Colonic mucosa (tissue), 4 donors: Measurements from ENCODE around the gene ADGRE3. TPM values are rescaled to one million over a fixed set of nuclear protein-coding genes. Genes with fewer than 3 reads are reported as not detected.

Experiments
- DNase-seq: peaks from one replicate; pipeline ENCODE4 v3.0.0-alpha.2; 2020
- H3K27ac ChIP-seq: fragments of 200-600 bp; one replicate; pipeline ENCODE4 v1.8.0; 2021
- H3K27me3 ChIP-seq: fragments of 200-600 bp; one replicate; pipeline ENCODE4 v1.8.0; 2021
- H3K36me3 ChIP-seq: fragments of 200-600 bp; one replicate; pipeline ENCODE4 v1.8.0; 2021
- H3K4me1 ChIP-seq: fragments of 200-600 bp; one replicate; pipeline ENCODE4 v1.8.0; 2021; ENCODE audit warnings: mild to moderate bottlenecking
- H3K4me3 ChIP-seq: fragments of 200-600 bp; one replicate; pipeline ENCODE4 v1.8.0; 2021
- H3K9ac ChIP-seq, 2 donors: one replicate each; pipeline ENCODE4 v1.7.0; 2013; ENCODE audit warnings: control low read depth in 2 of 2, low read depth in 2 of 2, low read length in 2 of 2
- H3K9me3 ChIP-seq: fragments of 200-600 bp; one replicate; pipeline ENCODE4 v1.8.0; 2021
- CTCF ChIP-seq: fragments of 200-600 bp; IDR thresholded peaks from one replicate; pipeline ENCODE4 v1.8.0; 2022; ENCODE audit warnings: antibody characterized with exemption, mild to moderate bottlenecking
- intact Hi-C: fragments of 100-400 bp; cut with DNase I; formaldehyde crosslinking; loops from one replicate; pipeline ENCODE4 v1.14.1; 2022
- total RNA-seq, 2 donors: library from RNA; stranded (reverse); fragmentation: NEBNext Ultra II Directional in 1 of 2; extraction: Animal tissue kit (Norgen Biotek cat#: 25700) in 1 of 2; gene quantifications; one replicate each; pipeline ENCODE4 v1.2.1, GENCODE V29; 2021
- donor health status: healthy.
- donor health status: DM: no; HTN: no; CAD: no.
- donor health status: DM: no; HTN: no; CAD: no.

ADGRE3 gene
- total RNA-seq, 2 donors from 2014 or later, result 1.2 TPM; not detected in 1

GRCh38 chr19:14694641-14695266 lies 20.1 kb upstream of the ADGRE3 start:
- Histone ChIP-seq H3K9me3 (no peaks in the 10 kb centered on the region), H3K4me1 (no peaks in the 10 kb centered on the region), H3K27ac (no peak overlapping the region), H3K36me3 (peaks cover 6% of the 10 kb centered on the region), H3K4me3 (no peak overlapping the region), H3K27me3 (no peaks in the 10 kb centered on the region), H3K9ac (no peak overlapping the region)
- no peak for TF ChIP-seq CTCF
- intact Hi-C loops, result no loop called here
- DNase-seq, result no peak

GRCh38 chr19:14689598-14690503 lies 15.2 kb upstream of the ADGRE3 start, which contains the start of gene ZNF333:
ZNF333 (plus strand) TSS chr19:14690048; CDS start chr19:14693492, 3,444 bp downstream.
- TF ChIP-seq CTCF, result no peak
- intact Hi-C loops, result loop anchor here (5.0 kb wide), 1 partner anchor 118 kb away; the partner anchor contains the start of gene NDUFB7

GRCh38 chr19:14686411-14686810 lies 11.8 kb upstream of the ADGRE3 start:
- Histone ChIP-seq H3K27ac (no peak overlapping the region), H3K9ac (no peak overlapping the region), H3K4me3 (no peak overlapping the region), H3K9me3 (no peaks in the 10 kb centered on the region), H3K4me1 (no peaks in the 10 kb centered on the region), H3K27me3 (no peaks in the 10 kb centered on the region), H3K36me3 (no peaks in the 10 kb centered on the region)
- TF ChIP-seq CTCF, result no peak
- intact Hi-C loops, result loop anchor here (5.0 kb wide), 1 partner anchor 114 kb away; the partner anchor contains the start of gene NDUFB7
- DNase-seq, result no peak

More at GRCh38 chr19:14689598-14690503, 15.2 kb upstream of the ADGRE3 start, which contains the start of gene ZNF333:
- DNase-seq, result peak; percentile 99
- Histone ChIP-seq H3K27ac (peak within 1 kb of the TSS; percentile 77), H3K9ac (peak within 1 kb of the TSS; percentile 77 to 95), H3K27me3 (no peaks in the 10 kb centered on the region), H3K9me3 (no peaks in the 10 kb centered on the region), H3K4me3 (peak within 1 kb of the TSS; percentile 67), H3K4me1 (no peaks in the 10 kb centered on the region), H3K36me3 (no peaks in the 10 kb centered on the region)

- DNase-seq, result no peak
- no peak for TF ChIP-seq CTCF
- H3K36me3 ChIP-seq, result no peaks in the 10 kb centered on the region
- intact Hi-C loops, result loop anchor here (5.0 kb wide), 1 partner anchor 101 kb away; the partner anchor contains the start of gene CLEC17A
- no peak overlapping the region for H3K9ac ChIP-seq
- H3K9me3 ChIP-seq, result no peaks in the 10 kb centered on the region
- no peak overlapping the region for H3K27ac ChIP-seq
- H3K4me1 ChIP-seq, result no peaks in the 10 kb centered on the region
- H3K27me3 ChIP-seq, result no peaks in the 10 kb centered on the region
- no peak overlapping the region for H3K4me3 ChIP-seq
Measured at GRCh38 chr19:14683439-14683838, 8.8 kb upstream of the ADGRE3 start.

GRCh38 chr19:14682084-14682483 lies 7.4 kb upstream of the ADGRE3 start:
- no peak overlapping the region for H3K9ac ChIP-seq
- no peak for DNase-seq
- no peaks in the 10 kb centered on the region for H3K36me3 ChIP-seq
- H3K27me3 ChIP-seq, result no peaks in the 10 kb centered on the region
- no peak for TF ChIP-seq CTCF
- no peaks in the 10 kb centered on the region for H3K4me1 ChIP-seq
- no peak overlapping the region for H3K4me3 ChIP-seq
- intact Hi-C loops, result loop anchor here (5.0 kb wide), 1 partner anchor 100 kb away; the partner anchor contains the start of gene CLEC17A
- no peak overlapping the region for H3K27ac ChIP-seq
- H3K9me3 ChIP-seq, result no peaks in the 10 kb centered on the region
